H9 (cell line): ENCODE data around the gene ATG4B. TPM values are rescaled to one million over a fixed set of nuclear protein-coding genes. Genes with fewer than 3 reads are reported as not detected.

Source experiments
- DNase-seq: peaks from one replicate; pipeline ENCODE4 v3.0.0-alpha.2; 2017
- H2AFZ ChIP-seq: one replicate; pipeline ENCODE4 v1.6.1; 2013; ENCODE audit warnings: mild to moderate bottlenecking, low read length, control low read depth, moderate library complexity
- H2AK5ac ChIP-seq: 2 replicates; pipeline ENCODE4 v1.6.1; 2013; ENCODE audit warnings: low read length, control low read depth, mixed read lengths; ENCODE audit not compliant: insufficient read length
- H2BK120ac ChIP-seq: one replicate; pipeline ENCODE4 v1.6.1; 2013; ENCODE audit warnings: low read depth, mild to moderate bottlenecking, low read length, control low read depth, inconsistent platforms; ENCODE audit not compliant: poor library complexity, severe bottlenecking
- H2BK12ac ChIP-seq: 2 replicates; pipeline ENCODE4 v1.6.1; 2013; ENCODE audit warnings: low read length, control low read depth, mixed read lengths, low read depth; ENCODE audit not compliant: insufficient read length
- H2BK15ac ChIP-seq: 2 replicates; pipeline ENCODE4 v1.6.1; 2013; ENCODE audit warnings: low read depth, low read length, control low read depth
- H2BK20ac ChIP-seq: one replicate; pipeline ENCODE4 v1.6.1; 2013; ENCODE audit warnings: low read depth, mild to moderate bottlenecking, low read length, control low read depth, inconsistent platforms; ENCODE audit not compliant: poor library complexity, severe bottlenecking
- H2BK5ac ChIP-seq: 2 replicates; pipeline ENCODE4 v1.6.1; 2013; ENCODE audit warnings: low read length, control low read depth, mixed read lengths; ENCODE audit not compliant: insufficient read length
- H3K14ac ChIP-seq: 2 replicates; pipeline ENCODE4 v1.6.1; 2013; ENCODE audit warnings: low read length, control low read depth; ENCODE audit not compliant: insufficient read depth
- H3K18ac ChIP-seq: 2 replicates; pipeline ENCODE4 v1.6.1; 2013; ENCODE audit warnings: low read depth, mild to moderate bottlenecking, mixed read lengths, low read length, control low read depth; ENCODE audit not compliant: insufficient read length
- H3K23ac ChIP-seq: 2 replicates; pipeline ENCODE4 v1.6.1; 2013; ENCODE audit warnings: low read length, control low read depth, mixed read lengths, low read depth; ENCODE audit not compliant: insufficient read length
- H3K23me2 ChIP-seq: 2 replicates; pipeline ENCODE4 v1.6.1; 2013; ENCODE audit warnings: low read depth, mild to moderate bottlenecking, mixed read lengths, low read length, control low read depth; ENCODE audit not compliant: insufficient read length, poor library complexity, severe bottlenecking
- H3K27ac ChIP-seq: 2 replicates; pipeline ENCODE4 v1.5.1; 2013; ENCODE audit warnings: low read length, control low read depth, mixed read lengths, low read depth; ENCODE audit not compliant: insufficient read length
- H3K27me3 ChIP-seq: 2 replicates; pipeline ENCODE4 v1.6.1; 2013; ENCODE audit warnings: low read length, control low read depth, inconsistent platforms; ENCODE audit not compliant: insufficient read depth
- H3K4ac ChIP-seq: 2 replicates; pipeline ENCODE4 v1.6.1; 2013; ENCODE audit warnings: low read depth, mild to moderate bottlenecking, control low read depth, inconsistent platforms, low read length, moderate library complexity
- H3K4me1 ChIP-seq: 2 replicates; pipeline ENCODE4 v1.6.1; 2013; ENCODE audit warnings: low read length, control low read depth, inconsistent platforms; ENCODE audit not compliant: insufficient read depth
- H3K4me2 ChIP-seq: 2 replicates; pipeline ENCODE4 v1.6.1; 2013; ENCODE audit warnings: low read length, control low read depth, mixed read lengths; ENCODE audit not compliant: insufficient read length, insufficient read depth
- H3K56ac ChIP-seq: 2 replicates; pipeline ENCODE4 v1.6.1; 2013; ENCODE audit warnings: low read depth, mild to moderate bottlenecking, mixed read lengths, low read length, control low read depth; ENCODE audit not compliant: insufficient read length
- H3K79me1 ChIP-seq: 2 replicates; pipeline ENCODE4 v1.6.1; 2013; ENCODE audit warnings: low read depth, mild to moderate bottlenecking, moderate library complexity, low read length, control low read depth, inconsistent platforms; ENCODE audit not compliant: insufficient read depth, poor library complexity, severe bottlenecking
- H3K79me2 ChIP-seq: 2 replicates; pipeline ENCODE4 v1.6.1; 2013; ENCODE audit warnings: low read length, control low read depth, inconsistent platforms; ENCODE audit not compliant: insufficient read depth
- H3K9ac ChIP-seq: 2 replicates; pipeline ENCODE4 v1.6.1; 2013; ENCODE audit warnings: low read length, control low read depth, mixed read lengths; ENCODE audit not compliant: insufficient read length; ENCODE audit errors: extremely low read depth
- H3K9me3 ChIP-seq: one replicate; pipeline ENCODE4 v1.6.1; 2013; ENCODE audit warnings: low read depth, low read length, inconsistent platforms; ENCODE audit not compliant: control insufficient read depth
- H3T11ph ChIP-seq: one replicate; pipeline ENCODE4 v1.6.1; 2013; ENCODE audit warnings: mild to moderate bottlenecking, low read length, control low read depth, inconsistent platforms
- H4K20me1 ChIP-seq: one replicate; pipeline ENCODE4 v1.6.1; 2013; ENCODE audit not compliant: control insufficient read depth, insufficient read length, insufficient read depth
- H4K5ac ChIP-seq: 2 replicates; pipeline ENCODE4 v1.6.1; 2013; ENCODE audit warnings: low read depth, mild to moderate bottlenecking, mixed read lengths, low read length, control low read depth; ENCODE audit not compliant: insufficient read length
- H4K8ac ChIP-seq: replicated peaks from 2 replicates; pipeline ENCODE4 v1.6.1; 2013; ENCODE audit warnings: low read length, control low read depth, mixed read lengths, low read depth; ENCODE audit not compliant: insufficient read length
- H4K91ac ChIP-seq: 2 replicates; pipeline ENCODE4 v1.6.1; 2013; ENCODE audit warnings: low read depth, mild to moderate bottlenecking, moderate library complexity, mixed read lengths, low read length, control low read depth; ENCODE audit not compliant: insufficient read length
- H3K27ac Mint-ChIP-seq, 3 experiments: 2 replicates in 2 of 3; 3 replicates in 1 of 3; pipeline ENCODE4 v1.8.0; 2020 to 2021; ENCODE audit warnings: mixed read lengths in 3 of 3, mild to moderate bottlenecking in 1 of 3, moderate library complexity in 1 of 3
- H3K27me3 Mint-ChIP-seq: 2 replicates; pipeline ENCODE4 v1.8.0; 2021; ENCODE audit warnings: low read depth, mild to moderate bottlenecking, moderate library complexity, mixed read lengths
- H3K36me3 Mint-ChIP-seq, 3 experiments: 2 replicates in 2 of 3; 3 replicates in 1 of 3; pipeline ENCODE4 v1.8.0; 2020 to 2021; ENCODE audit warnings: low read depth in 3 of 3, mixed read lengths in 3 of 3; ENCODE audit not compliant: insufficient read depth in 1 of 3
- H3K4me1 Mint-ChIP-seq, 2 experiments: 2 replicates each; pipeline ENCODE4 v1.8.0; 2020; ENCODE audit warnings: mixed read lengths in 2 of 2
- H3K4me3 Mint-ChIP-seq, 2 experiments: 2 replicates in 1 of 2; 3 replicates in 1 of 2; pipeline ENCODE4 v1.8.0; 2020 to 2021; ENCODE audit warnings: mild to moderate bottlenecking in 2 of 2, mixed read lengths in 2 of 2, moderate library complexity in 1 of 2
- H3K9me3 Mint-ChIP-seq, 2 experiments: 2 replicates in 1 of 2; 3 replicates in 1 of 2; pipeline ENCODE4 v1.8.0; 2020; ENCODE audit warnings: mild to moderate bottlenecking in 2 of 2, mixed read lengths in 2 of 2, moderate library complexity in 1 of 2
- WGBS: extraction: QIAGEN DNeasy Blood & Tissue Kit; methylation state at CpG from one replicate; pipeline ENCODE4 v1.1.7; 2013; ENCODE audit warnings: missing lambda C conversion rate, low lambda C conversion rate, mixed read lengths; ENCODE audit not compliant: insufficient read length; ENCODE audit errors: extremely low coverage; 5-methylcytosine and 5-hydroxymethylcytosine counted together
- total RNA-seq: library from RNA; stranded (reverse); gene quantifications from 2 replicates; pipeline ENCODE4 v1.2.1, GENCODE V29; 2021
- TF ChIP-seq, protein P1 (sequence below): fragments of 200-600 bp; sonication (generic); conservative IDR thresholded peaks from 3 replicates; pipeline ENCODE4 v1.8.0; 2021; ENCODE audit warnings: antibody characterized with exemption, mild to moderate bottlenecking

The ATG4B gene
- total RNA-seq, 1 experiment from 2014 or later = 105 TPM

DNA sequence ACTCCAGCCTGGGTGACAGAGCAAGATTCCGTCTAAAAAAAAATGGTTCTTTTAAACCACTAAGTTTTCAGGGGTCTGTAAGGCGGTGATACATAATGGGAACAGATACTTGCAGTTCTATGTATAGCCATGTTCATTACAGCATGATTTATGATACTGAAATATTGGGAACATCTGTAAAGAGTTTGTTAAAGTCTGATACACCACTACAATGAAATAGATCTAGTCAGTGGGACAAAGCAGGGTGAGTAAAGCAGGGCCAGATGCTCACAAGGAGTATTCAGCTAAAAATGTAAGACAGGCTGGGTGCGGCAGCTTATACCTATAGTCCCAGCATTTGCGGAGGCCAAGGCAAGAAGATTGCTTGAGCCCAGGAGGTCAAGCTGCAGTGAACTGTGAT, 58.2 kb downstream of the ATG4B start:
- Mint-ChIP-seq H3K27me3 (no peaks in the 10 kb centered on the region), H3K27ac (no peak overlapping the region; a peak in 1 of 7 replicates), H3K4me1 (peaks cover 7% of the 10 kb centered on the region in 2 experiments), H3K4me3 (no peak overlapping the region), H3K9me3 (no peaks in the 10 kb centered on the region), H3K36me3 (peaks cover 3 to 21% (median 5%) of the 10 kb centered on the region in 3 experiments; a peak in 4 of 7 replicates)
- H4K91ac ChIP-seq = no peak overlapping the region
- H3K14ac ChIP-seq = no peak overlapping the region
- H4K5ac ChIP-seq = no peak overlapping the region
- no peak overlapping the region for H2AFZ ChIP-seq
- H3K9ac ChIP-seq = no peak overlapping the region
- no peaks in the 10 kb centered on the region for H3K27me3 ChIP-seq
- no peak overlapping the region for H2BK120ac ChIP-seq
- H2AK5ac ChIP-seq = no peak overlapping the region
- no peaks in the 10 kb centered on the region for H3K23me2 ChIP-seq
- peaks cover 2% of the 10 kb centered on the region for H4K20me1 ChIP-seq
- H2BK5ac ChIP-seq = no peak overlapping the region
- TF ChIP-seq, protein P1, sequence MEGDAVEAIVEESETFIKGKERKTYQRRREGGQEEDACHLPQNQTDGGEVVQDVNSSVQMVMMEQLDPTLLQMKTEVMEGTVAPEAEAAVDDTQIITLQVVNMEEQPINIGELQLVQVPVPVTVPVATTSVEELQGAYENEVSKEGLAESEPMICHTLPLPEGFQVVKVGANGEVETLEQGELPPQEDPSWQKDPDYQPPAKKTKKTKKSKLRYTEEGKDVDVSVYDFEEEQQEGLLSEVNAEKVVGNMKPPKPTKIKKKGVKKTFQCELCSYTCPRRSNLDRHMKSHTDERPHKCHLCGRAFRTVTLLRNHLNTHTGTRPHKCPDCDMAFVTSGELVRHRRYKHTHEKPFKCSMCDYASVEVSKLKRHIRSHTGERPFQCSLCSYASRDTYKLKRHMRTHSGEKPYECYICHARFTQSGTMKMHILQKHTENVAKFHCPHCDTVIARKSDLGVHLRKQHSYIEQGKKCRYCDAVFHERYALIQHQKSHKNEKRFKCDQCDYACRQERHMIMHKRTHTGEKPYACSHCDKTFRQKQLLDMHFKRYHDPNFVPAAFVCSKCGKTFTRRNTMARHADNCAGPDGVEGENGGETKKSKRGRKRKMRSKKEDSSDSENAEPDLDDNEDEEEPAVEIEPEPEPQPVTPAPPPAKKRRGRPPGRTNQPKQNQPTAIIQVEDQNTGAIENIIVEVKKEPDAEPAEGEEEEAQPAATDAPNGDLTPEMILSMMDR = no peak
- WGBS = no CpG with 5 or more reads among the region's 4 CpGs
- no peak overlapping the region for H3K27ac ChIP-seq
- H3K4me1 ChIP-seq = no peaks in the 10 kb centered on the region
- no peaks in the 10 kb centered on the region for H3K9me3 ChIP-seq
- no peak overlapping the region for H2BK20ac ChIP-seq
- no peaks in the 10 kb centered on the region for H3K79me1 ChIP-seq
- no peak overlapping the region for H3K4ac ChIP-seq
- H3K4me2 ChIP-seq = no peak overlapping the region
- H2BK12ac ChIP-seq = no peak overlapping the region
- H3K18ac ChIP-seq = no peak overlapping the region
- H4K8ac ChIP-seq = no peak overlapping the region
- no peak for DNase-seq
- H3T11ph ChIP-seq = no peak overlapping the region
- no peak overlapping the region for H3K23ac ChIP-seq
- H3K56ac ChIP-seq = no peak overlapping the region
- no peaks in the 10 kb centered on the region for H3K79me2 ChIP-seq
- no peak overlapping the region for H2BK15ac ChIP-seq
